H9 (cell line): ENCODE results near the gene USP4. TPM values are rescaled to one million over a fixed set of nuclear protein-coding genes. Genes with fewer than 3 reads are reported as not detected.

Source experiments
- DNase-seq: peaks from one replicate; pipeline ENCODE4 v3.0.0-alpha.2; 2017
- H2AFZ ChIP-seq: one replicate; pipeline ENCODE4 v1.6.1; 2013; ENCODE audit warnings: mild to moderate bottlenecking, low read length, control low read depth, moderate library complexity
- H2AK5ac ChIP-seq: 2 replicates; pipeline ENCODE4 v1.6.1; 2013; ENCODE audit warnings: low read length, control low read depth, mixed read lengths; ENCODE audit not compliant: insufficient read length
- H2BK120ac ChIP-seq: one replicate; pipeline ENCODE4 v1.6.1; 2013; ENCODE audit warnings: low read depth, mild to moderate bottlenecking, low read length, control low read depth, inconsistent platforms; ENCODE audit not compliant: poor library complexity, severe bottlenecking
- H2BK12ac ChIP-seq: 2 replicates; pipeline ENCODE4 v1.6.1; 2013; ENCODE audit warnings: low read length, control low read depth, mixed read lengths, low read depth; ENCODE audit not compliant: insufficient read length
- H2BK15ac ChIP-seq: 2 replicates; pipeline ENCODE4 v1.6.1; 2013; ENCODE audit warnings: low read depth, low read length, control low read depth
- H2BK20ac ChIP-seq: one replicate; pipeline ENCODE4 v1.6.1; 2013; ENCODE audit warnings: low read depth, mild to moderate bottlenecking, low read length, control low read depth, inconsistent platforms; ENCODE audit not compliant: poor library complexity, severe bottlenecking
- H2BK5ac ChIP-seq: 2 replicates; pipeline ENCODE4 v1.6.1; 2013; ENCODE audit warnings: low read length, control low read depth, mixed read lengths; ENCODE audit not compliant: insufficient read length
- H3K14ac ChIP-seq: 2 replicates; pipeline ENCODE4 v1.6.1; 2013; ENCODE audit warnings: low read length, control low read depth; ENCODE audit not compliant: insufficient read depth
- H3K18ac ChIP-seq: 2 replicates; pipeline ENCODE4 v1.6.1; 2013; ENCODE audit warnings: low read depth, mild to moderate bottlenecking, mixed read lengths, low read length, control low read depth; ENCODE audit not compliant: insufficient read length
- H3K23ac ChIP-seq: 2 replicates; pipeline ENCODE4 v1.6.1; 2013; ENCODE audit warnings: low read length, control low read depth, mixed read lengths, low read depth; ENCODE audit not compliant: insufficient read length
- H3K23me2 ChIP-seq: 2 replicates; pipeline ENCODE4 v1.6.1; 2013; ENCODE audit warnings: low read depth, mild to moderate bottlenecking, mixed read lengths, low read length, control low read depth; ENCODE audit not compliant: insufficient read length, poor library complexity, severe bottlenecking
- H3K27ac ChIP-seq: 2 replicates; pipeline ENCODE4 v1.5.1; 2013; ENCODE audit warnings: low read length, control low read depth, mixed read lengths, low read depth; ENCODE audit not compliant: insufficient read length
- H3K27me3 ChIP-seq: 2 replicates; pipeline ENCODE4 v1.6.1; 2013; ENCODE audit warnings: low read length, control low read depth, inconsistent platforms; ENCODE audit not compliant: insufficient read depth
- H3K4ac ChIP-seq: 2 replicates; pipeline ENCODE4 v1.6.1; 2013; ENCODE audit warnings: low read depth, mild to moderate bottlenecking, control low read depth, inconsistent platforms, low read length, moderate library complexity
- H3K4me1 ChIP-seq: 2 replicates; pipeline ENCODE4 v1.6.1; 2013; ENCODE audit warnings: low read length, control low read depth, inconsistent platforms; ENCODE audit not compliant: insufficient read depth
- H3K4me2 ChIP-seq: 2 replicates; pipeline ENCODE4 v1.6.1; 2013; ENCODE audit warnings: low read length, control low read depth, mixed read lengths; ENCODE audit not compliant: insufficient read length, insufficient read depth
- H3K56ac ChIP-seq: 2 replicates; pipeline ENCODE4 v1.6.1; 2013; ENCODE audit warnings: low read depth, mild to moderate bottlenecking, mixed read lengths, low read length, control low read depth; ENCODE audit not compliant: insufficient read length
- H3K79me1 ChIP-seq: 2 replicates; pipeline ENCODE4 v1.6.1; 2013; ENCODE audit warnings: low read depth, mild to moderate bottlenecking, moderate library complexity, low read length, control low read depth, inconsistent platforms; ENCODE audit not compliant: insufficient read depth, poor library complexity, severe bottlenecking
- H3K79me2 ChIP-seq: 2 replicates; pipeline ENCODE4 v1.6.1; 2013; ENCODE audit warnings: low read length, control low read depth, inconsistent platforms; ENCODE audit not compliant: insufficient read depth
- H3K9ac ChIP-seq: 2 replicates; pipeline ENCODE4 v1.6.1; 2013; ENCODE audit warnings: low read length, control low read depth, mixed read lengths; ENCODE audit not compliant: insufficient read length; ENCODE audit errors: extremely low read depth
- H3K9me3 ChIP-seq: one replicate; pipeline ENCODE4 v1.6.1; 2013; ENCODE audit warnings: low read depth, low read length, inconsistent platforms; ENCODE audit not compliant: control insufficient read depth
- H3T11ph ChIP-seq: one replicate; pipeline ENCODE4 v1.6.1; 2013; ENCODE audit warnings: mild to moderate bottlenecking, low read length, control low read depth, inconsistent platforms
- H4K20me1 ChIP-seq: one replicate; pipeline ENCODE4 v1.6.1; 2013; ENCODE audit not compliant: control insufficient read depth, insufficient read length, insufficient read depth
- H4K5ac ChIP-seq: 2 replicates; pipeline ENCODE4 v1.6.1; 2013; ENCODE audit warnings: low read depth, mild to moderate bottlenecking, mixed read lengths, low read length, control low read depth; ENCODE audit not compliant: insufficient read length
- H4K8ac ChIP-seq: replicated peaks from 2 replicates; pipeline ENCODE4 v1.6.1; 2013; ENCODE audit warnings: low read length, control low read depth, mixed read lengths, low read depth; ENCODE audit not compliant: insufficient read length
- H4K91ac ChIP-seq: 2 replicates; pipeline ENCODE4 v1.6.1; 2013; ENCODE audit warnings: low read depth, mild to moderate bottlenecking, moderate library complexity, mixed read lengths, low read length, control low read depth; ENCODE audit not compliant: insufficient read length
- H3K27ac Mint-ChIP-seq, 3 experiments: 2 replicates in 2 of 3; 3 replicates in 1 of 3; pipeline ENCODE4 v1.8.0; 2020 to 2021; ENCODE audit warnings: mixed read lengths in 3 of 3, mild to moderate bottlenecking in 1 of 3, moderate library complexity in 1 of 3
- H3K27me3 Mint-ChIP-seq: 2 replicates; pipeline ENCODE4 v1.8.0; 2021; ENCODE audit warnings: low read depth, mild to moderate bottlenecking, moderate library complexity, mixed read lengths
- H3K36me3 Mint-ChIP-seq, 3 experiments: 2 replicates in 2 of 3; 3 replicates in 1 of 3; pipeline ENCODE4 v1.8.0; 2020 to 2021; ENCODE audit warnings: low read depth in 3 of 3, mixed read lengths in 3 of 3; ENCODE audit not compliant: insufficient read depth in 1 of 3
- H3K4me1 Mint-ChIP-seq, 2 experiments: 2 replicates each; pipeline ENCODE4 v1.8.0; 2020; ENCODE audit warnings: mixed read lengths in 2 of 2
- H3K4me3 Mint-ChIP-seq, 2 experiments: 2 replicates in 1 of 2; 3 replicates in 1 of 2; pipeline ENCODE4 v1.8.0; 2020 to 2021; ENCODE audit warnings: mild to moderate bottlenecking in 2 of 2, mixed read lengths in 2 of 2, moderate library complexity in 1 of 2
- H3K9me3 Mint-ChIP-seq, 2 experiments: 2 replicates in 1 of 2; 3 replicates in 1 of 2; pipeline ENCODE4 v1.8.0; 2020; ENCODE audit warnings: mild to moderate bottlenecking in 2 of 2, mixed read lengths in 2 of 2, moderate library complexity in 1 of 2
- WGBS: extraction: QIAGEN DNeasy Blood & Tissue Kit; methylation state at CpG from one replicate; pipeline ENCODE4 v1.1.7; 2013; ENCODE audit warnings: missing lambda C conversion rate, low lambda C conversion rate, mixed read lengths; ENCODE audit not compliant: insufficient read length; ENCODE audit errors: extremely low coverage; 5-methylcytosine and 5-hydroxymethylcytosine counted together
- total RNA-seq: library from RNA; stranded (reverse); gene quantifications from 2 replicates; pipeline ENCODE4 v1.2.1, GENCODE V29; 2021
- TF ChIP-seq, protein P1 (sequence below): fragments of 200-600 bp; sonication (generic); conservative IDR thresholded peaks from 3 replicates; pipeline ENCODE4 v1.8.0; 2021; ENCODE audit warnings: antibody characterized with exemption, mild to moderate bottlenecking

The USP4 gene
- total RNA-seq, 1 experiment from 2014 or later = 36.1 TPM

- H3K4me2 ChIP-seq = no peak overlapping the region
- H3K79me1 ChIP-seq = no peaks in the 10 kb centered on the region
- no peak overlapping the region for H4K5ac ChIP-seq
- no peak overlapping the region for H3K9ac ChIP-seq
- H3K56ac ChIP-seq = no peak overlapping the region
- H3K27ac ChIP-seq = no peak overlapping the region
- H2BK12ac ChIP-seq = no peak overlapping the region
- H4K20me1 ChIP-seq = no peaks in the 10 kb centered on the region
- H3K4me1 Mint-ChIP-seq = no peaks in the 10 kb centered on the region
- H2BK120ac ChIP-seq = no peak overlapping the region
- H3K27ac Mint-ChIP-seq = 0 out of 7 replicates have a peak overlapping the region, but pooled peaks of 2 of the 3 experiments have one; percentile 14 to 18
- no peak overlapping the region for H3K23ac ChIP-seq
- H2BK20ac ChIP-seq = no peak overlapping the region
- no peak overlapping the region for H3K4me3 Mint-ChIP-seq
- H3K23me2 ChIP-seq = peaks cover 2% of the 10 kb centered on the region
- no peak overlapping the region for H3K14ac ChIP-seq
- no peak overlapping the region for H2AK5ac ChIP-seq
- no peak overlapping the region for H2BK5ac ChIP-seq
- H2AFZ ChIP-seq = no peak overlapping the region
- H3K79me2 ChIP-seq = no peaks in the 10 kb centered on the region
- H3T11ph ChIP-seq = no peak overlapping the region
- no CpG with 5 or more reads among the region's 4 CpGs for WGBS
- TF ChIP-seq, protein P1, sequence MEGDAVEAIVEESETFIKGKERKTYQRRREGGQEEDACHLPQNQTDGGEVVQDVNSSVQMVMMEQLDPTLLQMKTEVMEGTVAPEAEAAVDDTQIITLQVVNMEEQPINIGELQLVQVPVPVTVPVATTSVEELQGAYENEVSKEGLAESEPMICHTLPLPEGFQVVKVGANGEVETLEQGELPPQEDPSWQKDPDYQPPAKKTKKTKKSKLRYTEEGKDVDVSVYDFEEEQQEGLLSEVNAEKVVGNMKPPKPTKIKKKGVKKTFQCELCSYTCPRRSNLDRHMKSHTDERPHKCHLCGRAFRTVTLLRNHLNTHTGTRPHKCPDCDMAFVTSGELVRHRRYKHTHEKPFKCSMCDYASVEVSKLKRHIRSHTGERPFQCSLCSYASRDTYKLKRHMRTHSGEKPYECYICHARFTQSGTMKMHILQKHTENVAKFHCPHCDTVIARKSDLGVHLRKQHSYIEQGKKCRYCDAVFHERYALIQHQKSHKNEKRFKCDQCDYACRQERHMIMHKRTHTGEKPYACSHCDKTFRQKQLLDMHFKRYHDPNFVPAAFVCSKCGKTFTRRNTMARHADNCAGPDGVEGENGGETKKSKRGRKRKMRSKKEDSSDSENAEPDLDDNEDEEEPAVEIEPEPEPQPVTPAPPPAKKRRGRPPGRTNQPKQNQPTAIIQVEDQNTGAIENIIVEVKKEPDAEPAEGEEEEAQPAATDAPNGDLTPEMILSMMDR = no peak
- no peaks in the 10 kb centered on the region for H3K4me1 ChIP-seq
- no peak overlapping the region for H3K18ac ChIP-seq
- H4K91ac ChIP-seq = no peak overlapping the region
- no peaks in the 10 kb centered on the region for H3K9me3 ChIP-seq
- no peak for DNase-seq
- H3K36me3 Mint-ChIP-seq = peaks cover 8 to 58% (median 31%) of the 10 kb centered on the region in 3 experiments; a peak in 6 of 7 replicates
- H3K27me3 ChIP-seq = no peaks in the 10 kb centered on the region
- H3K9me3 Mint-ChIP-seq = no peaks in the 10 kb centered on the region
- no peak overlapping the region for H3K4ac ChIP-seq
- H4K8ac ChIP-seq = no peak overlapping the region
- no peak overlapping the region for H2BK15ac ChIP-seq
- H3K27me3 Mint-ChIP-seq = no peaks in the 10 kb centered on the region
Measured at GRCh38 chr3:49278548-49278947, 61.3 kb downstream of the USP4 start.
